DMS114 treated with DMSO at 0.1 percent for 48 hours (cell line): Measurements from ENCODE around the gene PGGHG.
"Not testable (repeated sequence)": the region's sequence is repeated elsewhere in the genome, so short reads cannot be mapped to it uniquely, and the experiment has no call there.

Source experiments
- DNase-seq: peaks from one replicate; lab custom pipeline; 2025; ENCODE audit not compliant: unreplicated experiment; lab: John Stamatoyannopoulos, UW

PGGHG gene

DNA sequence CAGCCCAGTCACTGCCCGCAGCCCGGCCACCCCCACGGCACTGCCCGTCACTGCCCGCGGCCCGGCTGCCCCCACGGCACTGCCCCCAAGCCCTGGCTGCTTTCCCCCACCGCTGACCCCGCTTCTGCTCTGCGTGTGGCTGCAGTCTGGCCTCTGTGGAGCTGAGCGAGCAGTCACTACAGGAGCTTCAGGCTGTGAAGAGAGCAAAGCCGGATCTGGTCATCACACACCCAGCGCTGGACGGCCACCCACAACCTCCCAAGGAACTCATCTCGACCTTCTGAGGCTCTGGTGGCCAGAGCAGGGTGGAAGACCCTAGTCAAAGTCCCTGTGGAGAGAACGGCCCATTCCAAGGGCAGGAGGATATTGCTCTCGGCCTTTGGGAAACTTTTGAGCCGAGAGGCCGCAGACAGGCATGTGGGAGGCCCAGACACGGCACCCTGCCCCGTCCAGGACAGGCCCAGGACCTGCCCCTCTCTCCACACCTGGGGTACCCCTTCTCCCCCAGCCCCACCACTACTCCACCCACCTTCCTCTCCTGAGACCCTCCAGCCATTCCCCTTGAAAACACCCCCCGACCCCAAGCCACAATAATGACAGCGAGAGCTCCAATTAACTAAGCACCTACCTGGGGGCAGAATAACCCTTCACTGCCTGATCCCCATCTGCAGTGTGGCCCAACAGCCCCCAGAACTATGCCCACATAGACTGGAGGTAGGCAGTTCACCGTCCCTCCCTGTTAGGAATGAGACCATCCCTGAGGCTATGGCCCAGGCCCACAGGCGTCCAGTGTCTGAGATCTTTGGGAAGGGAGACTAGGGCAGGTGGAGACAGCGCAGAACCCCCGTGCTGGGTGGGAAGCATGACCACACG lies 3.7 kb upstream of the PGGHG start:
- no peak for DNase-seq

DNA sequence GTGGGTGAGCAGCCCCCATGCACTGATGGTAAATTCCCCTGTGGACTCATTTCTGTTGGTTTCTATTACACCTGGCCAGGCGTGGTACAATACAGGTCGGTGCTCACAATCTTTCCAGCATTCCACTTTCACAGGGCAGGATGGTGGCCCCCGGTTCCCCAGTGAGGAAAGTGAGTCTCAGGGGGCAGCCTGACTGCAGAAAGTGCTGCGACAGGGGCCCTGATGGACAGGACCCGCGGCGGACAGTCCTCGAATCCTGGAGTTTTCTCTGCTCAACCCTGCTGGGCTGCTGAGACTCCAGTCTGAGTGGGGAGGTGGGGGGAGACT lies 3.1 kb upstream of the PGGHG start:
- no peak for DNase-seq

DNA sequence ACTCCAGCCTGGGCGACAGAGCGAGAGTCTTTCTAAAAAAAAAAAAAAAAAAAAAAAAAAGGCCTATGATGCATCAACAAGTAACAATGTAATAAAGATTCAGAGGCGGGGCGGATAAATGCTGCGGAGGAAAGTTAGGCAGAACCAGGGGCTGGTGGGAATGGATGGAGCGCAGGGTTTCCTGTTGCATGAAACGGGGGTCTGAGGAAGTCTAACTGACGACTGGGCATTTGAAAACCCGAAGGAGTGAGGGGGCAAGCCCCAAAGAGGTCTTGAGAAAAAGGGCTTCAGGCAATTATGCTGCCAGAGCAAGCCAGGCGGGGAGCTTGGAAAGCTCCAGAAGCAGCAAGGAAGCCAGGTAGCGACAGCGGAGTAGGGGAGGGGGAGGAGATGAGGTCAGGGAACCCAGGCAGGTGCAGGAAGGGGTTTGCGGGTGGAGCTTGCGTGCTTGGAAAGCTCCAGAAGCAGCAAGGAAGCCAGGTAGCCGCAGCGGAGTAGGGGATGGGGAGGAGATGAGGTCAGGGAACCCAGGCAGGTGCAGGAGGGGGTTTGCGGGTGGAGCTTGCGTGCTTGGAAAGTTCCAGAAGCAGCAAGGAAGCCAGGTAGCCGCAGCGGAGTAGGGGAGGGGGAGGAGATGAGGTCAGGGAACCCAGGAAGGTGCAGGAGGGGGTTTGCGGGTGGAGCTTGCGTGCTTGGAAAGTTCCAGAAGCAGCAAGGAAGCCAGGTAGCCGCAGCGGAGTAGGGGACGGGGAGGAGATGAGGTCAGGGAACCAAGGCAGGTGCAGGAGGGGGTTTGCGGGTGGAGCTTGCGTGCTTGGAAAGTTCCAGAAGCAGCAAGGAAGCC lies 1.7 kb upstream of the PGGHG start:
- DNase-seq: not testable (repeated sequence)

GRCh38 chr11:287821-288477 lies 977 bp upstream of the PGGHG start:
- DNase-seq: no peak

GRCh38 chr11:289398-289711 lies 429 bp downstream of the PGGHG start:
- DNase-seq: no peak

DNA sequence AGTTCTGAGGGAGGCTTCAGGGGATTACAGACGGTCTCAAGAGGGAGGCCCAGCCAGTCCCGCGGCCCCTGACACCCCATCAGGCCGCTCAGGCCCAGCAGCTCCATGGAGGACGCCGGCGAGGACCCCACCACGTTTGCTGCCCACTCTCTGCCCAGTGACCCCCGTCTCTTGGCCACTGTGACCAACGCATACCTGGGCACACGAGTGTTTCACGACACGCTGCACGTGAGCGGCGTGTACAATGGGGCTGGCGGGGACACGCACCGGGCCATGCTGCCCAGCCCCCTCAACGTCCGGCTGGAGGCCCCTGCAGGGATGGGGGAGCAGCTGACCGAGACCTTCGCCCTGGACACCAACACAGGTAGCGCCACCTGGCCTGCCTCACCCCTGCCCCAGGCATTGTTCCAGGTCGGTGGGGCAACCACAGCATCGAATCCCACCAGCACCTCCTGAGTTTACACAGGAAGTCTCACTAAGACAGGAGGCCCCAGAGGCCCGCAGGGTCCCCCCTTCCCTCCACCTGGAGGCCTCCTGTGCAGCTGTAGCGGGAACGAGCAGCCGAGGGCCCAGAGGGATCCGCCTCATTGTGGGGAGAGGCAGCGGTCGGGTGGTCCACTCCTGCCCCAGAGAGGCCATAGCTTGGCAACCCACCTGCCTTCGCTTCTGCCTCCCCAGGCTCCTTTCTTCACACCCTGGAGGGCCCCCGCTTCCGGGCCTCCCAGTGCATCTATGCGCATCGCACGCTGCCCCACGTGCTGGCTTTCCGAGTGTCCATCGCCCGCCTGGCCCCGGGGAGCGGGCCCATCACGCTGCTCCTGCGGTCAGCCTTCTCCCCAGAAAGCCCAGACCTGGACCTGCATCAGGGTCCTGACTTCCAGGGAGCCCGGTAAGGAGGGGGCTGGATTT lies 1.0 kb downstream of the PGGHG start:
- no peak for DNase-seq

- no peak for DNase-seq
Observed at GRCh38 chr11:290621-291231, 1.8 kb downstream of the PGGHG start.

DNA sequence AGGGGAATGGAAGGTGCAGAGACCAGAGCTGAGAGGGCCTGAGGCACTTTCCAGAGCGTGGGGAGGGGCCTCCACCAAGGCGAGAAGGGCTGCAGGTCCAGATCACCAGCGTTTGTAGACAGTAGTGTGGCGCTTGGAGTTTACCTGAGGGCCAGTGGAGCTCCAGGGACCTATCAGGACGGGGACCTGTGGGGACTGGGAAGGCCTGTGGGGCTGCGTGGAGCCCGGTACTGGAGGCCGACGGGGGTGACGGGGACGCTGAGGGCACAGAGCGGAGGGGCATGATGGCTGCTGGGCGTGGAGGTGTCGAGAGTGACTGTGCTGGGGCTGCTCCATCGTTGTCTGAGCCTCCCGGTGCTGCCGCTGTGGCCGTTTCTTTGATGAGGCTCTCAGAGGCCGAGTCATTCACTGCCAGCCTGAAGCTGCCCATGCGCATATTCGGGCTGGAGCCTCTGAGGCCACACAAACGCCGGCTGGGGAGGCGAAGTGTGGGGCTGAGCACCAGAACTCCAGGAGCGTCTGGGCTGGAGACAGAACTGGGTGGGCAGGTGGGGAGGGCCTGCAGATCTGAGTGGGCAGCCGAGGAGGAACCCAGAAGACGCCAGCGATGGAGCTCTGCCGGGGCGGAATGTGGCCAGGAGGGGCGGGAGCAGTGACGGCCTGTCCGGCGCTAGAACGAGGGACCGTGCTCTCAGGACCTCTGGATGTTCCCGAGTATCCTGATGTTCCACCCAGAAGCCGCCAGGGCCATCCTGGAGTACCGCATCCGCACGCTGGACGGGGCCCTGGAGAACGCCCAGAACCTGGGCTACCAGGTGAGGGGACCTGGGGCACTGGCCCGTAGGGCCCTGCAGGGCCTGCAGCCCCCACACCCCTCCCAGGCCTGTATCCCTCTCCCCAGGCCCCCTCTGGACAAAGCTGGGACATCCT lies 2.6 kb downstream of the PGGHG start:
- no peak for DNase-seq

DNA sequence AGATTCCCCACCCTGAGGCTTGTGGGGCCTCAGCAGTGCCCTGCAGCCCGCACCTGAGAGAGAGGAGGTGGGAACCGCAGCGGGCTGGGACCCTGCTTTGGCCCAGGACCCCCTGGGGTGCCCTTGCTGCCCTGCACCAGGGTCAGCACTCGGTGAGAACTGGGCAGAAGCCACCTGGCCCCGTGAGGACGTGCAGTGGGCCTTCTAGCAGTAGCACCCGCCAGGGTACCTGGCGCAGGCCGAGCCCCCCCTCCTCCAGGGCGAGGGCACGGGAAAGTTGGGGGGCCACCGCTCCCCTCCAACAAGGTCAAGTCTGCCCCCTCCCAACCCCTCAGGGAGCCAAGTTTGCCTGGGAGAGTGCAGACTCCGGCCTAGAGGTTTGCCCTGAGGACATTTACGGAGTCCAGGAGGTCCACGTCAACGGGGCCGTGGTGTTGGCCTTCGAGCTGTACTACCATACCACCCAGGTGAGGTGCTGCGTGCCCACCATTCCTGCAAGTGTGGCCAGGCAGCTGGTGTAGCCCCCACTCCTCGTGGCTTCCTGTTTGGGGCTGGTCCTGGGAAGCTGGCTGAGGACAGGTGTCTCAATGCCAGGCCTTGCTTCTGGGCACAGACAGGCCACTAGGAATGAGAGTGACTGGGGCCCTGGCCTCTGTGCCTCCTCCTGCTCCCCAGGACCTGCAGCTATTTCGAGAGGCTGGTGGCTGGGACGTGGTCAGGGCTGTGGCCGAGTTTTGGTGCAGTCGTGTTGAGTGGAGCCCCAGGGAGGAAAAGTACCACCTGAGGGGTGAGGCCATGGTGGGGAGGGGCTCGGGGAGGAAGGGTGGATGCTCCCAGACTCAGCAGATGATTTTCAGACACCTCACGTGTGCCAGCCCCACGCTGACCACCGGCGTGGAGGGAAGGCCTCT lies 3.5 kb downstream of the PGGHG start:
- no peak for DNase-seq

GRCh38 chr11:293271-293851 lies 4.4 kb downstream of the PGGHG start:
- DNase-seq: no peak

GRCh38 chr11:293852-294661 lies 5.1 kb downstream of the PGGHG start:
- DNase-seq: no peak

GRCh38 chr11:294780-295179 lies 5.9 kb downstream of the PGGHG start:
- no peak for DNase-seq

DNA sequence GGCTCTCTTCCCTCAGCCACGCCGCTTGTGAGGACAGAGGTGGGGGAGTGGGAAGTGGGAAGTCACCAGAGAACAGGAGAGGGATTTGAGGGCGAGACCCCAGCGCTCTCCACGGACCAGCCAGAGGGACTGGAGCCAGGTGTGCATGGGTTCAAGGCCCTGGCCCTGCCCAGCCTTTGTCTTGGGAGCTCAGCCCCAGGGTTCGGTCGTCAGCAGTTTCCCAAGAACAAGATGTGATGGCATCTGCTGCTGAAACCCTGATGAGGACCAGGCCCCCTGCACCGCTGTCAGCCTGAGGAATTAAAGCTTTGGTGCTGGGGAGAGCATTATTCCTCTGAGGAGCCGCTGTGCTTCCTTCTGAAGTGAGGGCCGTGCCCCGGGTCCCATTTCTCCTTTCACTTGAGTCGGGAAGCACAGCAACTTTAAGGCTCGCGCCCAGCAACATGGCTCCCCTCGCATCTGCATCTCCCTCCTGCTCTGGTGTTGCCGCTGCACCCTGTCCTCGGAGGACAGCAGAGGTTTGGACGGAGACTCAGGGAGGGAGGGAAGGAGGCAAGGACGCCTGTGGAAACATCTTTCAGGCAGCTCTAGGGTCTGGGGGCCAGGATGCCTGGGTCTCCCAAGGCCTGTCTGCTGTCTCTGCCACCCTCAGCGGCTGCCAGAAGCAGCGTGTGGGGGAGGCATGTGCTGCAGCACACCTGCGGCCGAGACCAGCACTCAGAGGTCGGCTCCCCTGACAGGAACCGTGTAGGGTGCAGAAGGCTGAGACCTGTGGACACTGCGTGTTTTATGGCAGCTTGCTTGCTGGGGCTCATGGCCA lies 6.6 kb downstream of the PGGHG start:
- DNase-seq: no peak

- no peak for DNase-seq
Observed at GRCh38 chr11:296171-297050, 7.5 kb downstream of the PGGHG start.

GRCh38 chr11:297051-297585 lies 8.2 kb downstream of the PGGHG start:
- no peak for DNase-seq
